ENCODE data around the gene RPS23. TPM values are rescaled to one million over a fixed set of nuclear protein-coding genes. Genes with fewer than 3 reads are reported as not detected.

Gene RPS23
- 3,141 to 5,375 TPM (median 3,450 TPM) in 5 replicates for total RNA-seq (2022; extraction: Qiagen RNA extraction; ENCODE audit: low read depth)

GRCh38 chr5:82277987-82278710 is at the start of gene RPS23:
TSS of gene RPS23 (minus strand) at chr5:82278354. CDS start at chr5:82278323, 31 bp downstream.

Measured in A549 treated with GW870086 at 1 μM for 4 hours (cell line).